Fibroblast of villous mesenchyme (primary cell): ENCODE data around the gene TRPV3. TPM values are rescaled to one million over a fixed set of nuclear protein-coding genes. Genes with fewer than 3 reads are reported as not detected.

Experiments used
- DNase-seq: peaks from one replicate; pipeline ENCODE4 v3.0.0-alpha.2; 2010; ENCODE audit warnings: low read depth
- H3K4me3 ChIP-seq: 2 replicates; pipeline ENCODE4 v1.5.1; 2011; ENCODE audit warnings: low read depth, mild to moderate bottlenecking, low read length
- CTCF ChIP-seq: IDR thresholded peaks from 2 replicates; pipeline ENCODE4 v1.5.1; 2012; ENCODE audit warnings: low read depth, mild to moderate bottlenecking, low read length; ENCODE audit not compliant: insufficient read depth
- total RNA-seq: library from RNA; depleted of rRNA; stranded (reverse); fragments of >200 nt; gene quantifications from 2 replicates; pipeline ENCODE4 v1.2.3, GENCODE V29; 2012

The TRPV3 gene
- total RNA-seq, 1 donor = 0.43 TPM

- H3K4me3 ChIP-seq = no peak overlapping the region
- TF ChIP-seq CTCF = no peak
- no peak for DNase-seq
Observed at GRCh38 chr17:3596804-3597464, 39.3 kb upstream of the TRPV3 start.

GRCh38 chr17:3594976-3595375 lies 37.4 kb upstream of the TRPV3 start:
- DNase-seq = no peak
- TF ChIP-seq CTCF = no peak
- no peak overlapping the region for H3K4me3 ChIP-seq

GRCh38 chr17:3594051-3594800 lies 36.6 kb upstream of the TRPV3 start:
- no peak overlapping the region for H3K4me3 ChIP-seq
- TF ChIP-seq CTCF = no peak
- peak; percentile 18 for DNase-seq

- H3K4me3 ChIP-seq = no peak overlapping the region
- no peak for DNase-seq
- TF ChIP-seq CTCF = no peak
Observed at GRCh38 chr17:3593384-3593783, 35.8 kb upstream of the TRPV3 start.

GRCh38 chr17:3592216-3592860 lies 34.7 kb upstream of the TRPV3 start:
- no peak for DNase-seq
- no peak overlapping the region for H3K4me3 ChIP-seq
- no peak for TF ChIP-seq CTCF

GRCh38 chr17:3590768-3591167 lies 33.2 kb upstream of the TRPV3 start:
- H3K4me3 ChIP-seq = no peak overlapping the region
- no peak for TF ChIP-seq CTCF
- DNase-seq = no peak
